ENCODE results near the gene PCOLCE2. TPM values are rescaled to one million over a fixed set of nuclear protein-coding genes. Genes with fewer than 3 reads are reported as not detected.

PCOLCE2 gene
- total RNA-seq, 1 experiment from 2014 or later, result 4.4 TPM

- no peak for ATAC-seq
- ChIA-PET RAD21 (ENCODE audit: low non-redundant PET in 1 of 2, low total read pairs in 2 of 2, uncharacterized antibody in 2 of 2, unreplicated experiment in 2 of 2) (no interaction called here), POLR2A (no interaction called here), CTCF (no interaction called here)
- H3K9ac ChIP-seq (ENCODE audit: low read length), result no peak overlapping the region
- no peaks in the 10 kb centered on the region for H3K27me3 ChIP-seq (ENCODE audit: insufficient read depth, low read length)
- H3K9me2 ChIP-seq (ENCODE audit: insufficient read depth), result no peaks in the 10 kb centered on the region
- H3K4me2 ChIP-seq (ENCODE audit: low read length), result no peak overlapping the region
- no peak overlapping the region for H3K27ac ChIP-seq (ENCODE audit: low read depth, low read length)
- no peaks in the 10 kb centered on the region for H3K36me3 ChIP-seq (ENCODE audit: control insufficient read depth in 1 of 2, insufficient read depth in 2 of 2, low read length in 2 of 2)
- no peaks in the 10 kb centered on the region for H4K20me1 ChIP-seq (ENCODE audit: insufficient read depth)
- no peak for DNase-seq (ENCODE audit: low read depth, low spot score)
- intact Hi-C loops (cut with micrococcal nuclease), result no loop called here
- no peaks in the 10 kb centered on the region for H3K79me2 ChIP-seq (ENCODE audit: insufficient read depth, low read length)
- H3K9me3 ChIP-seq (ENCODE audit: control insufficient read depth in 1 of 2, insufficient read depth in 1 of 2, low read depth in 1 of 2, low read length in 2 of 2), result no peaks in the 10 kb centered on the region
- TF ChIP-seq CEBPB (IDR thresholded peaks at IDR 0.05; ENCODE audit: low read depth), result no peak
- no peak for TF ChIP-seq JUND (IDR thresholded peaks at IDR 0.05)
- TF ChIP-seq CBX3 (IDR thresholded peaks at IDR 0.05; ENCODE audit: low read depth), result no peak
- TF ChIP-seq ZFX (IDR thresholded peaks at IDR 0.05), result no peak
- TF ChIP-seq EZH2 (IDR thresholded peaks at IDR 0.05), result no peak
- no peak for TF ChIP-seq EZH2phosphoT487 (IDR thresholded peaks at IDR 0.05; ENCODE audit: borderline replicate concordance)
- BruUV-seq (replicated peaks), result no TSS peak
- no peaks in the 10 kb centered on the region for H3K4me1 ChIP-seq (ENCODE audit: control insufficient read depth in 1 of 2, insufficient read depth in 2 of 2, low read length in 2 of 2)
- no peak overlapping the region for H2AFZ ChIP-seq (ENCODE audit: low read depth, low read length, poor library complexity, severe bottlenecking)
- no peak overlapping the region for H3K4me3 ChIP-seq (replicated peaks in 1 of 2; ENCODE audit: low read depth in 1 of 2, low read length in 2 of 2)
These were observed 27.7 kb upstream of the PCOLCE2 start for GRCh38 chr3:142916605-142917004.

GRCh38 chr3:142915636-142916035 lies 26.8 kb upstream of the PCOLCE2 start:
- Histone ChIP-seq H3K9me3 (ENCODE audit: control insufficient read depth in 1 of 2, insufficient read depth in 1 of 2, low read depth in 1 of 2, low read length in 2 of 2) (no peaks in the 10 kb centered on the region), H3K9ac (ENCODE audit: low read length) (no peak overlapping the region), H3K36me3 (ENCODE audit: control insufficient read depth in 1 of 2, insufficient read depth in 2 of 2, low read length in 2 of 2) (no peaks in the 10 kb centered on the region), H2AFZ (ENCODE audit: low read depth, low read length, poor library complexity, severe bottlenecking) (no peak overlapping the region), H4K20me1 (ENCODE audit: insufficient read depth) (no peaks in the 10 kb centered on the region), H3K27ac (ENCODE audit: low read depth, low read length) (no peak overlapping the region), H3K4me2 (ENCODE audit: low read length) (no peak overlapping the region), H3K9me2 (ENCODE audit: insufficient read depth) (no peaks in the 10 kb centered on the region), H3K4me1 (ENCODE audit: control insufficient read depth in 1 of 2, insufficient read depth in 2 of 2, low read length in 2 of 2) (no peaks in the 10 kb centered on the region), H3K27me3 (ENCODE audit: insufficient read depth, low read length) (no peaks in the 10 kb centered on the region), H3K79me2 (ENCODE audit: insufficient read depth, low read length) (no peaks in the 10 kb centered on the region), H3K4me3 (replicated peaks in 1 of 2; ENCODE audit: low read depth in 1 of 2, low read length in 2 of 2) (no peak overlapping the region)
- RAD21 ChIA-PET (ENCODE audit: low non-redundant PET in 1 of 2, low total read pairs in 2 of 2, uncharacterized antibody in 2 of 2, unreplicated experiment in 2 of 2), result no interaction called here
- DNase-seq (ENCODE audit: low read depth, low spot score) (no peak), ATAC-seq (no peak)
- BruUV-seq (replicated peaks), result no TSS peak
- intact Hi-C loops (cut with micrococcal nuclease), result no loop called here
- TF ChIP-seq CEBPB (IDR thresholded peaks at IDR 0.05; ENCODE audit: low read depth) (no peak), SP1 (IDR thresholded peaks at IDR 0.05; ENCODE audit: low read depth) (no peak), POLR2A (IDR thresholded peaks at IDR 0.05; ENCODE audit: borderline replicate concordance, extremely low read depth, insufficient read depth, insufficient read length) (no peak), ZFX (IDR thresholded peaks at IDR 0.05) (no peak), EGR1 (IDR thresholded peaks at IDR 0.05; ENCODE audit: low read depth) (no peak), EZH2phosphoT487 (IDR thresholded peaks at IDR 0.05; ENCODE audit: borderline replicate concordance) (no peak)
- CTCF ChIA-PET, result no interaction called here
- POLR2A ChIA-PET, result no interaction called here

All from HCT116 (cell line).